CD4-positive, alpha-beta T cell treated with Interleukin-15 for 1 hour (primary cell): ENCODE measurements around the gene KCNK7.

Experiments used
- DNase-seq: peaks from one replicate; pipeline ENCODE4 v3.0.0-alpha.2; 2020

The KCNK7 gene

GRCh38 chr11:65585396-65586246, 10.0 kb downstream of the KCNK7 start:
- no peak for DNase-seq

- no peak for DNase-seq
Observed at GRCh38 chr11:65584723-65585171, 10.9 kb downstream of the KCNK7 start.

- DNase-seq = no peak
Observed at GRCh38 chr11:65584106-65584505, 11.5 kb downstream of the KCNK7 start.

- no peak for DNase-seq
Observed at GRCh38 chr11:65583589-65583988, 12.0 kb downstream of the KCNK7 start.

- no peak for DNase-seq
Observed at GRCh38 chr11:65581928-65582327, 13.7 kb downstream of the KCNK7 start.

GRCh38 chr11:65580756-65581155, 14.8 kb downstream of the KCNK7 start:
- DNase-seq = no peak

GRCh38 chr11:65580031-65580692, 15.4 kb downstream of the KCNK7 start:
- DNase-seq = no peak

- DNase-seq = no peak
Observed at GRCh38 chr11:65579291-65579690, 16.3 kb downstream of the KCNK7 start.

GRCh38 chr11:65578667-65579066, 16.9 kb downstream of the KCNK7 start:
- DNase-seq = no peak

GRCh38 chr11:65578134-65578533, 17.5 kb downstream of the KCNK7 start:
- DNase-seq = no peak

- DNase-seq = no peak
Observed at GRCh38 chr11:65577756-65578109, 17.9 kb downstream of the KCNK7 start.

- peak; percentile 84 for DNase-seq
Observed at GRCh38 chr11:65576867-65577755, 18.5 kb downstream of the KCNK7 start.

- DNase-seq = no peak
Observed at GRCh38 chr11:65576232-65576866, 19.3 kb downstream of the KCNK7 start.

GRCh38 chr11:65575568-65576231, 19.9 kb downstream of the KCNK7 start, which contains the start of gene EHBP1L1:
EHBP1L1 (plus strand) TSS chr11:65576053; CDS start chr11:65576303, 250 bp downstream.
- DNase-seq = peak; percentile 86

- DNase-seq = no peak
Observed at GRCh38 chr11:65574811-65575567, 20.6 kb downstream of the KCNK7 start.

GRCh38 chr11:65574109-65574810, 21.3 kb downstream of the KCNK7 start:
- peak; percentile 95 for DNase-seq

- no peak for DNase-seq
Observed at GRCh38 chr11:65573391-65574079, 22.1 kb downstream of the KCNK7 start.

GRCh38 chr11:65572356-65573051, 23.1 kb downstream of the KCNK7 start, which contains the start of gene FAM89B:
FAM89B (plus strand) TSS chr11:65572538; CDS start chr11:65572670, 132 bp downstream.
- DNase-seq = peak; percentile 89

GRCh38 chr11:65571940-65572339, 23.7 kb downstream of the KCNK7 start:
- DNase-seq = no peak
